WTC11 (cell line): Measurements from ENCODE around the gene MEIS3. TPM values are rescaled to one million over a fixed set of nuclear protein-coding genes. Genes with fewer than 3 reads are reported as not detected.

Source experiments
- ATAC-seq: fragments of 200-7000 bp; cut with Tn5 transposase; 2 replicates; pipeline ENCODE4 v1.10.0; 2021; ENCODE audit warnings: mild to moderate bottlenecking, moderate library complexity
- CTCF ChIA-PET: fragments of 300-600 bp; sonication (Branson Sonifier 250); formaldehyde crosslinking; loops from one replicate; lab custom pipeline; 2021; ENCODE audit warnings: antibody characterized with exemption; lab: Charles Lee
- POLR2A ChIA-PET: fragments of 350-600 bp; sonication (Branson Sonifier 250); formaldehyde crosslinking; loops from one replicate; lab custom pipeline; 2021; ENCODE audit warnings: antibody characterized with exemption; lab: Charles Lee
- DNase-seq: peaks from one replicate; pipeline ENCODE4 v3.0.0; 2021; ENCODE audit warnings: low spot score
- H3K27ac Mint-ChIP-seq: 2 replicates; pipeline ENCODE4 v1.8.0; 2021; ENCODE audit warnings: mixed read lengths
- H3K27me3 Mint-ChIP-seq: 2 replicates; pipeline ENCODE4 v1.8.0; 2021; ENCODE audit warnings: low read depth, mild to moderate bottlenecking, moderate library complexity, mixed read lengths
- H3K36me3 Mint-ChIP-seq: 2 replicates; pipeline ENCODE4 v1.8.0; 2021; ENCODE audit warnings: mixed read lengths
- H3K4me1 Mint-ChIP-seq: 2 replicates; pipeline ENCODE4 v1.8.0; 2022; ENCODE audit warnings: mixed read lengths
- H3K4me3 Mint-ChIP-seq: 2 replicates; pipeline ENCODE4 v1.8.0; 2021; ENCODE audit warnings: mild to moderate bottlenecking, moderate library complexity, mixed read lengths
- H3K9me3 Mint-ChIP-seq: 2 replicates; pipeline ENCODE4 v1.8.0; 2021; ENCODE audit warnings: mixed read lengths
- ARID4B ChIP-seq: sonication (generic); formaldehyde crosslinking; IDR thresholded peaks from 2 replicates; pipeline ENCODE4 v1.8.0; 2023; ENCODE audit warnings: missing genetic modification reagents, mild to moderate bottlenecking, borderline replicate concordance
- EMX1 ChIP-seq: fragments of 250-450 bp; sonication (Bioruptor Pico); IDR thresholded peaks from 2 replicates; pipeline ENCODE4 v1.8.0; 2021; ENCODE audit warnings: mild to moderate bottlenecking
- ESRRA ChIP-seq: sonication (generic); formaldehyde crosslinking; IDR thresholded peaks from 2 replicates; pipeline ENCODE4 v1.8.1; 2022; ENCODE audit warnings: mild to moderate bottlenecking, missing genetic modification reagents, borderline replicate concordance
- GABPB1 ChIP-seq: sonication (generic); formaldehyde crosslinking; IDR thresholded peaks from 2 replicates; pipeline ENCODE4 v1.8.1; 2023; ENCODE audit warnings: mild to moderate bottlenecking, missing genetic modification reagents
- GRHL2 ChIP-seq: fragments of 250-450 bp; sonication (Bioruptor Pico); IDR thresholded peaks from 2 replicates; pipeline ENCODE4 v1.8.0; 2022; ENCODE audit warnings: mild to moderate bottlenecking, moderate library complexity; ENCODE audit not compliant: insufficient replicate concordance, severe bottlenecking
- MAX ChIP-seq: sonication (generic); formaldehyde crosslinking; IDR thresholded peaks from 2 replicates; pipeline ENCODE4 v1.8.0; 2022; ENCODE audit warnings: mild to moderate bottlenecking, missing genetic modification reagents
- NFE2L1 ChIP-seq: sonication (generic); formaldehyde crosslinking; IDR thresholded peaks from 2 replicates; pipeline ENCODE4 v1.8.1; 2023; ENCODE audit warnings: missing genetic modification reagents
- NFYB ChIP-seq: sonication (generic); formaldehyde crosslinking; conservative IDR thresholded peaks from 2 replicates; pipeline ENCODE4 v1.8.0; 2022; ENCODE audit warnings: low read depth, missing genetic modification reagents
- NR1H2 ChIP-seq: sonication (generic); formaldehyde crosslinking; IDR thresholded peaks from 2 replicates; pipeline ENCODE4 v1.9.0; 2021; ENCODE audit warnings: mild to moderate bottlenecking, moderate library complexity, missing genetic modification reagents
- PREB ChIP-seq: sonication (generic); formaldehyde crosslinking; IDR thresholded peaks from 2 replicates; pipeline ENCODE4 v1.8.1; 2022; ENCODE audit warnings: mild to moderate bottlenecking, missing genetic modification reagents, moderate library complexity, borderline replicate concordance
- PRRX2 ChIP-seq: fragments of 250-450 bp; sonication (Bioruptor Pico); IDR thresholded peaks from 2 replicates; pipeline ENCODE4 v1.8.0; 2021; ENCODE audit warnings: mild to moderate bottlenecking
- USF2 ChIP-seq: sonication (generic); formaldehyde crosslinking; IDR thresholded peaks from 2 replicates; pipeline ENCODE4 v1.8.1; 2023; ENCODE audit warnings: mild to moderate bottlenecking, missing genetic modification reagents, moderate library complexity
- ZBTB21 ChIP-seq: sonication (generic); formaldehyde crosslinking; IDR thresholded peaks from 2 replicates; pipeline ENCODE4 v1.8.1; 2023; ENCODE audit warnings: mild to moderate bottlenecking, missing genetic modification reagents, borderline replicate concordance
- ZNF219 ChIP-seq: sonication (generic); formaldehyde crosslinking; IDR thresholded peaks from 2 replicates; pipeline ENCODE4 v1.8.0; 2023; ENCODE audit warnings: missing genetic modification reagents, mild to moderate bottlenecking, borderline replicate concordance
- ZNF263 ChIP-seq: sonication (generic); formaldehyde crosslinking; IDR thresholded peaks from 2 replicates; pipeline ENCODE4 v1.8.1; 2022; ENCODE audit warnings: low read depth, mild to moderate bottlenecking, moderate library complexity, missing genetic modification reagents
- ZNF425 ChIP-seq: fragments of 250-450 bp; sonication (Bioruptor Pico); conservative IDR thresholded peaks from 2 replicates; pipeline ENCODE4 v1.9.0; 2021; ENCODE audit warnings: mild to moderate bottlenecking
- ZSCAN18 ChIP-seq: fragments of 250-450 bp; sonication (Bioruptor Pico); IDR thresholded peaks from 2 replicates; pipeline ENCODE4 v2.1.2; 2022; ENCODE audit warnings: mild to moderate bottlenecking, moderate library complexity
- total RNA-seq: library from RNA; stranded (reverse); gene quantifications from 3 replicates; pipeline ENCODE4 v1.2.3, GENCODE V29; 2021

Gene MEIS3
- total RNA-seq, 1 experiment from 2014 or later, result 38.5 TPM

DNA sequence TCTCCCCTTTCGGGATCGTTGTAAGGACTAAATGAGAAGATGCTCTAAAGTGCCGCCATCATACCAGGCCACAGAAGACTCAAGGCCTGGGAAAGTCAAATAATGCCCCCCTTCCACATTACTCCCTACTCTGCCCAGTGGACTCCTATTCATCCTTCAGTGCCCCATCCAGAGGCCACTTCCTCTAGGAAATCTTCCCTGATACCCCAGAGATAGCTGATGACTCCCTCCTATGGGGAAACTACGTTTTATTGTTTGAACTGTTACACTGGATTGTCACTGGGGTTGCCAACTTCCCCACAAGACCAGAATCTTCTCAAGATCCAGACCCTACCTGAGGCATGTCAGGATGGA, 14.2 kb downstream of the MEIS3 start:
- no peaks in the 10 kb centered on the region for H3K36me3 Mint-ChIP-seq
- H3K27me3 Mint-ChIP-seq, result peaks cover 14% of the 10 kb centered on the region
- H3K4me1 Mint-ChIP-seq, result 0 out of 2 replicates have a peak, but pooled peaks cover 4% of the 10 kb centered on the region
- H3K4me3 Mint-ChIP-seq, result no peak overlapping the region
- POLR2A ChIA-PET, result no interaction called here
- no peak for ATAC-seq
- CTCF ChIA-PET, result no interaction called here
- no peak for DNase-seq
- TF ChIP-seq ZNF263 (CRISPR knock-in tag), result no peak
- TF ChIP-seq ZNF219 (CRISPR knock-in tag), result no peak
- TF ChIP-seq GRHL2, result no peak
- TF ChIP-seq ZBTB21 (CRISPR knock-in tag), result no peak
- no peak for TF ChIP-seq ZSCAN18 (CRISPR knock-in tag)
- TF ChIP-seq MAX (CRISPR knock-in tag), result no peak
- no peak for TF ChIP-seq PRRX2
- no peak for TF ChIP-seq ARID4B (CRISPR knock-in tag)
- no peak for TF ChIP-seq EMX1 (CRISPR knock-in tag)
- no peak for TF ChIP-seq NR1H2
- no peak for TF ChIP-seq PREB (CRISPR knock-in tag)
- TF ChIP-seq USF2, result no peak
- no peak overlapping the region for H3K27ac Mint-ChIP-seq
- H3K9me3 Mint-ChIP-seq, result no peaks in the 10 kb centered on the region

- TF ChIP-seq ZNF425 (no peak), NFE2L1 (CRISPR knock-in tag) (no peak), NFYB (CRISPR knock-in tag) (no peak), ESRRA (CRISPR knock-in tag) (no peak), GABPB1 (CRISPR knock-in tag) (no peak)
- no peak for DNase-seq
- ATAC-seq, result no peak
- CTCF ChIA-PET, result interaction anchor here (6.0 kb wide), 1 partner anchor 13 kb away, joined by 51 read pairs; no protein-coding TSS in a partner anchor
- H3K27ac Mint-ChIP-seq, result no peak overlapping the region
- POLR2A ChIA-PET, result no interaction called here
- H3K9me3 Mint-ChIP-seq, result no peaks in the 10 kb centered on the region
- H3K36me3 Mint-ChIP-seq, result no peaks in the 10 kb centered on the region
- H3K27me3 Mint-ChIP-seq, result peaks cover 14% of the 10 kb centered on the region
- H3K4me3 Mint-ChIP-seq, result no peak overlapping the region
- H3K4me1 Mint-ChIP-seq, result peaks cover 4% of the 10 kb centered on the region
Observed at GRCh38 chr19:47404334-47405196, 14.8 kb downstream of the MEIS3 start.
